Colon (tissue), 2 donors: Measurements from ENCODE around the gene FTMT.
"Not testable (repeated sequence)": the region's sequence is repeated elsewhere in the genome, so short reads cannot be mapped to it uniquely, and the experiment has no call there.

ENCODE experiments used
- FAIRE-seq: peaks from 2 replicates; lab custom pipeline; 2012; peaks lifted over from hg19 to GRCh38; lab: Jason Lieb, UNC
- donor health status: control.
- donor health status: control.

The FTMT gene

DNA sequence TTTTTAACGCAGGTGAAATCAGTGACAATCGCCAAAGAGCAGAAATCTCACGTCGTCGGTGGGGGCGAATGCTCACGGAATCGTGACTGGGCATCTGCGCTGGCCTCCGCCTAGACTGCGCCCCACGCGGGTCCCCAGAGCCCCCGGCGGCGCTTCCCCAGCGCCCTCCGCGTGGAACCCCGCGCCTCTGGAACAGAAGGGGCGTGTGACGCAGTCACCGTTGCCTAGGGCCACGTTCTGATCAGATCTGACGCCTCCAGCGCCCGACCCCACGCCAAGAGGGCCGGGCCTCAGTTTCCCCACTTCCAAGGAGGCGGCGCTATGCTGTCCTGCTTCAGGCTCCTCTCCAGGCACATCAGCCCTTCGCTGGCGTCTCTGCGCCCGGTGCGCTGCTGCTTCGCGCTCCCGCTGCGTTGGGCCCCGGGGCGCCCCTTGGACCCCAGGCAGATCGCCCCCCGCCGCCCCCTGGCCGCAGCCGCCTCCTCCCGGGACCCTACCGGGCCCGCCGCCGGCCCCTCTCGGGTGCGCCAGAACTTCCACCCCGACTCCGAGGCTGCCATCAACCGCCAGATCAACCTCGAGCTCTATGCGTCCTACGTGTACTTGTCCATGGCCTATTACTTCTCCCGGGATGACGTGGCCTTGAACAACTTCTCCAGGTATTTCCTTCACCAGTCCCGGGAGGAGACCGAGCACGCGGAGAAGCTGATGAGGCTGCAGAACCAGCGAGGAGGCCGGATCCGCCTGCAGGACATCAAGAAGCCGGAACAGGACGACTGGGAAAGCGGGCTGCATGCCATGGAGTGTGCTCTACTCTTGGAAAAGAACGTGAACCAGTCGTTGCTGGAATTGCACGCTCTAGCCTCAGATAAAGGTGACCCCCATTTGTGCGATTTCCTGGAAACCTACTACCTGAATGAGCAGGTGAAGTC is at the start of gene FTMT:
Gene FTMT (plus strand): TSS at position 240 of the 932 bp plus-strand sequence. CDS start 82 bp downstream, at position 322.
- no peak for FAIRE-seq

DNA sequence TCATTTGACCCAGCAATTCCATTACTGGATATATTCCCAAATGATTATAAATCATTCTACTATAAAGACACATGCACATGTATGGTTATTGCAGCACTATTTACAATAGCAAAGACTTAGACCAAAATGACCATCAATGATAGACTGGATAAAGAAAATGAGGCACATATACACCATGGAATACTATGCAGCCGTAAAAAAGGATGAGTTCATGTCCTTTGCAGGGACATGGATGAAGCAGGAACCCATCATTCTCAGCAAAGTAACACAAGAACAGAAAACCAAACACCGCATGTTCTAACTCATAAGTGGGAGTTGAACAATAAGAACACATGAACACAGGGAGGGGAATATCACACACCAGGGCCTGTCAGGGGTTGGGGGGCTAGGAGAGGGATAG is 46.4 kb upstream of the FTMT start:
- FAIRE-seq, result not testable (repeated sequence)

DNA sequence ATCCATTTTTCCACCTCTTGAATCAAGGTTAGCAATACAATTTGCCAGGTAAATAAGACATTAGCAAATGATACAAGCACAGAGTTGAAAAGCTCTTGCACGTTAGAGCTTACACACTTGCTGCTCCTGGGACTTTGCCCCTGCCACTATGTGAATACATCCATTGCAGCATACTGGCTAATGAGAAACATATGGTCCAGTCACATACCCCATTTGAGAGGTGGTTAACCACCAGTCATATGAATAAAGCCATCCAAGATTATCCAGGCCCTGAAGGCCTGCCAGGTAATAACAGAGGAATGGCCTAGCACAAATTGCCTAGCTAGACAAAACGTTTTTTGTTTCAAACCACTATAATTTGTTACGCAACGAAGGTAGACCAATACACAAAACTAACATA is 45.8 kb upstream of the FTMT start:
- no peak for FAIRE-seq

DNA sequence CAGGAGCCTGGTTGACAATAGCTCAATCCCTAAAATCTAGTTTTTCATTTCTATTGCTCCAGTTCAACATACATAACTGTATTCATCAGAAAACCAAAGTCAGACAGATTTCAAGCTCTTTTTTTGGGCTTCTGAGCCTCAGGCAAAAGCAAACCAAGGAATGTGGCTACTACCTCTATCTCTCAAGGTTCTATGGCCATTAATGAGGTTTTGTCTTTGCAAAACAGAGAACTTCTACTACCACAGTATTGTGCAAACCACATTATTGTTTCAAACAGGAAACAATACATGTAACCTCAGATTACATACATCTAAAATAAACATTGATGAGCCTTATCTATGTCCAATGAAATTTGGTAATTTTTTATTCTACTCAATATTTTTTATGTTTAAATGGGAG is 35.5 kb upstream of the FTMT start:
- FAIRE-seq, result no peak

DNA sequence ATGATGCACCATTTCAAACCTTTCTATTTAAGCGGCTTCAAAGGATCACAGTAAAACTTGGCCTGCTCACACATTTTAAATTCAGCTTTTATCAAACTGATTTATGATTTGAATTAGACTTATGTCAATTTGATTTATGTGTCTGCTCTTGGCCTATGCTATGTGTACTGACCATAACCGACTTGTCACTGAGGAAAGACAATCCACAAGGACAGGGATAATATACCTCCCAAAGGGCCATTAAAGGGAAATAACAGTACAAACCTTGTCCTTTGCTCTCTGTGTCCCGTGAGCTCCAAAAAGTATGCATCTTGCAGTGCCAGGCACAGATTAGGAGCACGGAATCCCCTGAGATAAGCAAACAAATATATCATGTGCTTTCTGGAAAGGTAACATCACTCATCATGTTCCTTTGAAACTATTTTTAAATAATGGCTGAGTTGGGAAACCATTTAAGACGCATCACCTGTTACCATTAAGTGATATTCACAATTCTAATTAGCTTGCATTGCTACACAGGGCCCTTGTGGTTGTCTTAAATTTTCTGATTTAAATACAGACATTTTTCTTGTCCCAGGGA is 31.9 kb upstream of the FTMT start:
- FAIRE-seq, result no peak

DNA sequence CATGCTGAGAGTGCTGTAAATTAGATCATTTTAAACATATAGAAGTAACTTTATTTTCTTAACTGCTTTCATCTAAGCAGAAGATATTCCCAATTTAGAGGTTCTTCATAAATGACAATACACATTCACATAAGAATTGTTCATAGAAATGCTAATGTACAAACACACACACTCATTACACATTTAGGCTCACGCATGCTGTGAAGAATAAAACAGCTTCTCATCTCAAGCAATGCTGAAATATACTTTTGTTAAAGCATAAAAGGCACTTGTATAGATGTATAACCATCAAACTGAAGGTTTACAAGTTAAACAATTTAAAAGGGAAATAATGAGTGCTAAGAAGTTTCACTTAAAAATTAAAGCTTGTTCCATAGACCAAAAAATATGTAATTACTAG is 18.1 kb upstream of the FTMT start:
- FAIRE-seq, result no peak

DNA sequence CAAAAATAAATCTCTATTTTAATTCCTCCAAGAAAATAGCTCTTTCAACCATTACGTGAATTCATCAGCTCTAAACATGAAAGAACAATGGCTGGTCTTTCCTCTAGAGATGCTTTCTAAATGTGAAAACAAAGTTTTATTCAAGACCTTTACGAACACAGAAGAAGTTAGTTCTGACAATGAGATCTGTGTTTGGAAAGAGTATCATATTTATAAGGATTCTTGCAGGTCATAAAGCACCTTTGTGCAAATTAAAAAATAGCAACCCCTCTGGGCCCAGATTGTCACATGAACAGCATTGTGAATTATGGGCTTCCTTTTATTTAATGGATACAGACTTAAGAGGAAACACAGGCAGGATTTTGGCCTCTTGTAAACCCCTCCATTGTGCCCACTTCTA is 17.7 kb upstream of the FTMT start:
- FAIRE-seq, result no peak

DNA sequence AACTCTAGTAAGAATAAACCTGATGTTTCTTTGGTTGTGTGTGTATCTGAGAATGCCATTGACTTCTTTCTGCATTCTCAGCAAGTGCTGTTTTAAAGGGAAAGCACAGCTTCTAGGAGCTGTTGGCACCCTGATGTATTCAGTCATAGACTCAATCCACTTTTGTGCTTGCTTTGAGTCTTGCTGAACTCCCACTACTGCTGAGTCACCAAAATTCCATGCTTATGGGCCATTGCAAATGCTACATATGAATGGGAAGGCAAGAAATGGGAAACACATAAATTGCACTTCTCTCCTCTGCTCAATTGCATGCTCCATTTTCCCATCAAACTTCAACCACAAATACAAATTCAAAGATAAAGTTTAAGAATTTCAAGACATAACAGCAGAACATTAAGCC is 9.8 kb upstream of the FTMT start:
- FAIRE-seq, result no peak

DNA sequence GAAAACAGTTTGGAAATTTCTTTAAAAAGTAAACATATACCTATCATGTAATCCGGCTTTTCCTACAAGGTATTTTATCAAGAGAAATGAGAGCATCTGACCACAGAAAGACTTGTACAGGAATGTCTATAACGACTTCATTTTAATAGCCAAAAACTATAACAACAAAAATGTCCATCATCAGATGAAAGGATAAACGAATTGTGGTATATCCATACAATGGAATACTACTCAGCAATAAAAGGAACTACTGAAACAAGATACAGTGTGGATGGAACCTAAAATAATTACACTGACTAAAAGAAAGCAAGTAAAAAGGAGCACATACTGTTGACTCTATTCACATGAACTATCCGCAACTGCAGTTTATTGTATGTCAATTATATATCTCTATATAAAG is 1.4 kb upstream of the FTMT start:
- no peak for FAIRE-seq

DNA sequence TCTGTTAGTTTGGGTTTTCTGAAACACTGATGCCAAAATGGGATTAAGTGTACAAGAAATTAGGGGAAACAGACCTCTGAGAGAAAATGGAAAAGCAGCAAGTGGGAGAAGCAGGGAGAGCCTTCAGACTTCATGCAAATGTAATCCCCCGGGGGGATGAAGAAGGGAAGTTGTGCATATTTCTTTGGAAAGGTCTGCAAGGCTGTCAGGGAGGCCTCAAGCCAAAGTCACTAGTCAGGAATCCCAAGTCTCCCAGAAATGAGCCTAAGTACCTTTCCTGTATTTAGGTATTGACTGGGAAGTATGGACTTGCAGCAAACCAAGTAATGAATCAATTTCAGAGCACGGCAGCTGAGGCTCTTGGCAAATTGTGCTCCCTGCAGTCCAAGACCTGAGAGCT is 2.2 kb downstream of the FTMT start:
- no peak for FAIRE-seq

DNA sequence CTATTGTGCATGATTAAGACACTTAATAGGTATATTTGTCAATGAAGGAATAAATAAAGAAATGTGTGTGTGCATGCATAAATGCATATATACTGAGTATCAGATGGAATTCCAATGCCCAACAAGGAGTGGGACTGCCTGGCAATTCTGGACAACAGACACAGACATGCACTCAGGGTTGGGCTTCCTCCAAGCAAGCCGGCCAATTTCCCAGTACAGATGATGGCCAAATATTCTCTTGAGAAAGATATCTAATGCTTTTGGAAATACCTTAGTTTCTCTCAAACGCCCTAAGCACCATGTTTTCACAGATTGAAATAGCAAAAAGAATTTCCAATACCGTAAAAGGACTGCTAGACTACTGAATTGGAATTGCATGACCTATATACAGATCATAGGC is 11.1 kb downstream of the FTMT start:
- FAIRE-seq, result no peak

DNA sequence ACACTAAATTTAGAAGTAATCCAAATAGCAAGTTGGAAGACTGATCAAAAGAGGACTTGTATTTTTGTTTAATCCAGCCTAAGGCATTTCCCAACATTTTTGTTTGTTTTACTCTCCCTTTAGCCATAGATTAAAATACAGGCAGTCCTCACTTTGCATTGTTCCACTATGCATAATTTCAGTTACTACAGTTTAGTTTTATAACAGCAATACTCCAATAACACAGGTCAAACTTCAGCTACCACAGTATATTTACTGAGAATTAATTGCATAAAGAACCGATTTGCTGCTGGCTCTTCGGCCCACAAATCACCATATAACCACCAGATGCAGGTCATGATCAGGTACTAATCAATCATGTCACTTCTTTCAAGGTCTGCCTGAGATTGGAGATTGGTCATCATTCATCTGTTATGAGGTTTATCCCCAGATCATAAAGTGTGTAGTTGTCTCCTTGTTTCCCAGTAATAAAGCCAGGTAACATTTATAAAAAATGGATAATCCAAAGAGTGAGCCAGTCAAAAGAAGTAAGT is 12.1 kb downstream of the FTMT start:
- FAIRE-seq, result no peak

DNA sequence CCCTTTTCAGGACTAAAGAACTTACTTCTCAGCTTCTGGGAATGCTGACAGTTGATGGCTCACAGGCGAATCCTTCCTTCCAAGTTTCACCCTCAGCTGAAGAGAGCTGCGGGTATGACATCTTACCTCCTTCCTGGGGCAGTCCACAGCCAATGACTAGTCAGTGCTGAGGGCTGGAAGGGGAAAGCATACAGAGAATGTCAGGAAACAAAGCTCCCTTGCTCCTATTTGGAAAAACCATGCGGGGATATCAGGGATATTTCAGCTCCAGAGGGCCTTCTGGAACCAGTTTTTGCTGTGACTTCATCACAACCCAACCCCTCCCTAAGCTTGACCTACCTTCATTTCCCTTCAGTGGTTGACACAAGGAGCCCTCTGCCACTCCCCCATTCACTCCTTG is 15.7 kb downstream of the FTMT start:
- FAIRE-seq, result no peak

DNA sequence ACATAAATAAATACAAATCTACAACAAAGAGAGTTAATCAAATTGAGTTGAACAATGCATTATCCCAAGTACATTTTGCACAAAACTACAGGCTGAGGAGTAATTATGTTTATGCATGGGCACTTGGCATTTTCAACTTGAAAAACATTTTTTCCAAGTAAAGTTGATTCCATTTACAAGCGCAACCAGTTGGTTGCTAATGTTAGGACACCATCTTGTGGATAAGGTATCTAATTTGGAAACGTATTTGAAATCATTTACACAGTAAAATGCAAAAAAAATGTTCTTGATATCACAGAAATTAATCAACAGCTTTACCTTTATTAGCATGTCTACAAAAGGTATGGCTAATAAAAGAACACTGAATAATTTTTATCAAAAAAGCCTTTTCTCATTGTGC is 18.8 kb downstream of the FTMT start:
- no peak for FAIRE-seq

DNA sequence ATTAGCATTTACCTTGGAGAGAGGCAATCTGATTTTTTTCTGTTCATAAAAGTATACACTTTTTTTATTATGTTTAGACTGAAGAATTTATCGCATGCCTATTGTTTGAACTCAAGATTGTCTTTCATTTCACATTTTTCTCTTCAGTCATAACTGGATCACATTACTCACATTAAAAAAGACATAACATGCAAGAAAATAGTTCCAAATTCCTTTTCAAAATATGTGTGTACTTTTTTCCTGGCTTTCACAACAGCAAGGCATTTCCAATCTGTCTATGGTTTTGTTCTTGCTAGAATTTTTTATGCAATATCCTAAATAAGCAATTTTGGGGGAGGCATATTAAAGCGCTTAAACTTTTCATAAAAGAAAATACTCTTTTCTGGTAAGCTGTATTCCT is 21.2 kb downstream of the FTMT start:
- no peak for FAIRE-seq

DNA sequence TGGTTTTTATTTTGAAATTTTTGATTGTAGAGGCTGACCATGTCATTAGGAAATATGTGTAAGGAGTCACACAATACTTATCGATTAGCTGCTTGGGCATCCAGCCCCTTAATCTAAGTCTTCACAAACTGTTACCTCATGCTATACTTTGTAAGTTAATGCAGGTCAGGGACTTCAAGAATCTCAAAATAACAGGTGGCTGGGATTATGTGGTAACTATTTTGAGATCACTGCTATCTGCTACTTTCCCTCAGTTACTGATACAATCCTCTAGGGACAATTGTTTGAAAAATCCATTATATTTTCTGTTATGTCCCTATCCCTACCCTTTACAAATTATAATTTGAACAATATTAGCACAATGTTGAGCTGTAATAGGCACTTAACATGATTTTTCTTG is 21.7 kb downstream of the FTMT start:
- no peak for FAIRE-seq

DNA sequence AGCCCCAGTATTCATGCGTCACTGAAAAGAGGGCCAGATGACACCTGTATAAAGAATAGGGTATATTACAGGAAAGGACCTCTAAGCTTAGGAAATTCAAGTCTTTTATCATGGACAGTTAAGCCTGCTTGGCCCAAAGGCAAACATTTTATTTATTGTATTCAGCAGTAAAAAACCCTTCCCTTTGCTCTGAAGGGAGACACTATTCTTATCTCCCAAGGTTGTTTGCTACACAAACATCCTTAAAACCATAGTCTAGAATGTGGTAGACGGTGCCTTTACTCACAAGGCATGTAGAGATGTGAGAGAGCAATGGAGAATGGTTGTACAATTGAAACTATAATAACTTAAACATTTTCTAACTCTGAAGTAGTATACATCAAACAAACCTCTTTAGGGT is 33.9 kb downstream of the FTMT start:
- FAIRE-seq, result no peak

DNA sequence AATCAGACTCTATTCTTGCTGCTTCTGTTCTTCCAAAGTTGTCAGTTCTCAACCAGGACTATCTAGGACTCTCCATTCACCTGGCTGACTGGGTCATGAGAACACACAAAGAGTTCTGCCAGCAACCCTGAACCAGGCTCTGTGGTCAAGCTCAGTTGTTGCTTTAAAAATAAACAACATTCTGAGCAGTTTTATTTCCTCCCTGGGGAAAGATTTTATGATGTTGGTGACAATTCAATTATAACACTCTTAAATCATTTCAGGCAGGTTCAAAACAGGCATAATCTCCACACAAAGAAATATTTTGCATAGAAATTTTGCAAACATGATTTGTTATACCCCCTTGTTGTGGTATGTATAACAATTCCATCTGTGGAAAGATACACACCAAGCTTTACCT is 36.0 kb downstream of the FTMT start:
- FAIRE-seq, result no peak

DNA sequence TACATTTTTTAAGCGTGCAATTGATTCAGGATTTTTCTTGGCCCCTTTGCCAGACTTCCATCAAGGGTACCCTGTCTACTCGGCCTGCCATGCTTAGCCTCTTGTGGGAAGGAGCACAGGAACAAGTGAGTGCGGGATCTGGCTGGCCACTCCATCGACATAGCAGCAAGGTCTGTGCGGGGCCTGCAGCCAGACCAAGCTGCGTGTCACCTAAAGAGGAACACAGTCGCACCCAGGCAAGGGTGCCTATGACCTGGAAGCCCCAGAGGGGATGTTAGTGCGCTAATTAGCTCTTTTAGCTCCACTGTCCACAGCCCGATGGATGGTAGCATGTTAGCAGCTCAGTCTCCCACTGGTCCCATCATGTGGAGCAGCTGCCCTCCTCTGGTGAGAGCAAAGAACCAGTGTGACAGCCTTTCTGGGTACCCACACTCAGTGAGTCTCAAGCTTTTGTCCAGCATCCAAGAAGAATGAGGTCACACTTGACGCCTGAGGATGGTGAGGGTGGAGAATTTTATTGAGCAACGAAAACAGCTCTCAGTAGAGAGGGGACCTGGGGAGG is 38.7 kb downstream of the FTMT start:
- no peak for FAIRE-seq

DNA sequence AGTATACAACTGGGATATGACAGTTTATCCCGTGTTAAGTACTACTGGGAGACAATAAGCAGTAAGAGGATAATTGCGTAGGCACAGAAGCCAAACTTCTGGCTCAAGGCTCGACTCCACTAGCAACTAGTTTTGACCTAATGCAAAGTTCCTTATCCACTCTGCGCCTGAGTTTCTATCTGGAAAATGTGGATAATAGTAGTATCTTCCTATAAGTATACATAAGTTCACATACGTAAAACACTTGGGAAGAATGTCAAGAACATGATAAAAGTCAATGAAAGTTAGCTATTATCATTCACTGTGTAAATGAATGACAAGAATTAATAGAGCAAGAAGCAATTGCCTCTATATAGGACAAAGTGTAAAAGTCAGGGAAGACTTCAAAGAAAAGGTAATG is 45.7 kb downstream of the FTMT start:
- no peak for FAIRE-seq

DNA sequence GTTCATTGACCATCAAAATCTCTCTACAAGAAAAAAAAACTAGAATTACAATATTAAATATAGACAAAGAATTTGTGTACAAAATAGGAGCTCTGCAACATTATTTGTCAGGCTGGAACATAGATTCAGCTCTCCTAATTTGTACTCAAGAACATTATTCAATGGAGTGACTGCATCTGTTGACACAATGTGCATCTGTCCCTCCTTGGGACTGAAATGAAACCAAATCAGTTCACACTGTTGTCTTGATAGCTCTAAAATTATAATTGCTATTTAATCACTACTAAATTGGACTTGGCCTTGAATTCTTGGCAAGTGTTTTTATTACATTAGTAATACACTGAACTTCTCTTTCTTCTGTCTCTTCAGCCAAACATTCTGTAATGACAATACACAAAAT is 47.7 kb downstream of the FTMT start:
- no peak for FAIRE-seq
